H9 (cell line): ENCODE results near the gene B3GALT5. TPM values are rescaled to one million over a fixed set of nuclear protein-coding genes. Genes with fewer than 3 reads are reported as not detected.

ENCODE experiments used
- DNase-seq: peaks from one replicate; pipeline ENCODE4 v3.0.0-alpha.2; 2017
- H2AFZ ChIP-seq: one replicate; pipeline ENCODE4 v1.6.1; 2013; ENCODE audit warnings: mild to moderate bottlenecking, low read length, control low read depth, moderate library complexity
- H2AK5ac ChIP-seq: 2 replicates; pipeline ENCODE4 v1.6.1; 2013; ENCODE audit warnings: low read length, control low read depth, mixed read lengths; ENCODE audit not compliant: insufficient read length
- H2BK120ac ChIP-seq: one replicate; pipeline ENCODE4 v1.6.1; 2013; ENCODE audit warnings: low read depth, mild to moderate bottlenecking, low read length, control low read depth, inconsistent platforms; ENCODE audit not compliant: poor library complexity, severe bottlenecking
- H2BK12ac ChIP-seq: 2 replicates; pipeline ENCODE4 v1.6.1; 2013; ENCODE audit warnings: low read length, control low read depth, mixed read lengths, low read depth; ENCODE audit not compliant: insufficient read length
- H2BK15ac ChIP-seq: 2 replicates; pipeline ENCODE4 v1.6.1; 2013; ENCODE audit warnings: low read depth, low read length, control low read depth
- H2BK20ac ChIP-seq: one replicate; pipeline ENCODE4 v1.6.1; 2013; ENCODE audit warnings: low read depth, mild to moderate bottlenecking, low read length, control low read depth, inconsistent platforms; ENCODE audit not compliant: poor library complexity, severe bottlenecking
- H2BK5ac ChIP-seq: 2 replicates; pipeline ENCODE4 v1.6.1; 2013; ENCODE audit warnings: low read length, control low read depth, mixed read lengths; ENCODE audit not compliant: insufficient read length
- H3K14ac ChIP-seq: 2 replicates; pipeline ENCODE4 v1.6.1; 2013; ENCODE audit warnings: low read length, control low read depth; ENCODE audit not compliant: insufficient read depth
- H3K18ac ChIP-seq: 2 replicates; pipeline ENCODE4 v1.6.1; 2013; ENCODE audit warnings: low read depth, mild to moderate bottlenecking, mixed read lengths, low read length, control low read depth; ENCODE audit not compliant: insufficient read length
- H3K23ac ChIP-seq: 2 replicates; pipeline ENCODE4 v1.6.1; 2013; ENCODE audit warnings: low read length, control low read depth, mixed read lengths, low read depth; ENCODE audit not compliant: insufficient read length
- H3K23me2 ChIP-seq: 2 replicates; pipeline ENCODE4 v1.6.1; 2013; ENCODE audit warnings: low read depth, mild to moderate bottlenecking, mixed read lengths, low read length, control low read depth; ENCODE audit not compliant: insufficient read length, poor library complexity, severe bottlenecking
- H3K27ac ChIP-seq: 2 replicates; pipeline ENCODE4 v1.5.1; 2013; ENCODE audit warnings: low read length, control low read depth, mixed read lengths, low read depth; ENCODE audit not compliant: insufficient read length
- H3K27me3 ChIP-seq: 2 replicates; pipeline ENCODE4 v1.6.1; 2013; ENCODE audit warnings: low read length, control low read depth, inconsistent platforms; ENCODE audit not compliant: insufficient read depth
- H3K4ac ChIP-seq: 2 replicates; pipeline ENCODE4 v1.6.1; 2013; ENCODE audit warnings: low read depth, mild to moderate bottlenecking, control low read depth, inconsistent platforms, low read length, moderate library complexity
- H3K4me1 ChIP-seq: 2 replicates; pipeline ENCODE4 v1.6.1; 2013; ENCODE audit warnings: low read length, control low read depth, inconsistent platforms; ENCODE audit not compliant: insufficient read depth
- H3K4me2 ChIP-seq: 2 replicates; pipeline ENCODE4 v1.6.1; 2013; ENCODE audit warnings: low read length, control low read depth, mixed read lengths; ENCODE audit not compliant: insufficient read length, insufficient read depth
- H3K56ac ChIP-seq: 2 replicates; pipeline ENCODE4 v1.6.1; 2013; ENCODE audit warnings: low read depth, mild to moderate bottlenecking, mixed read lengths, low read length, control low read depth; ENCODE audit not compliant: insufficient read length
- H3K79me1 ChIP-seq: 2 replicates; pipeline ENCODE4 v1.6.1; 2013; ENCODE audit warnings: low read depth, mild to moderate bottlenecking, moderate library complexity, low read length, control low read depth, inconsistent platforms; ENCODE audit not compliant: insufficient read depth, poor library complexity, severe bottlenecking
- H3K79me2 ChIP-seq: 2 replicates; pipeline ENCODE4 v1.6.1; 2013; ENCODE audit warnings: low read length, control low read depth, inconsistent platforms; ENCODE audit not compliant: insufficient read depth
- H3K9ac ChIP-seq: 2 replicates; pipeline ENCODE4 v1.6.1; 2013; ENCODE audit warnings: low read length, control low read depth, mixed read lengths; ENCODE audit not compliant: insufficient read length; ENCODE audit errors: extremely low read depth
- H3K9me3 ChIP-seq: one replicate; pipeline ENCODE4 v1.6.1; 2013; ENCODE audit warnings: low read depth, low read length, inconsistent platforms; ENCODE audit not compliant: control insufficient read depth
- H3T11ph ChIP-seq: one replicate; pipeline ENCODE4 v1.6.1; 2013; ENCODE audit warnings: mild to moderate bottlenecking, low read length, control low read depth, inconsistent platforms
- H4K20me1 ChIP-seq: one replicate; pipeline ENCODE4 v1.6.1; 2013; ENCODE audit not compliant: control insufficient read depth, insufficient read length, insufficient read depth
- H4K5ac ChIP-seq: 2 replicates; pipeline ENCODE4 v1.6.1; 2013; ENCODE audit warnings: low read depth, mild to moderate bottlenecking, mixed read lengths, low read length, control low read depth; ENCODE audit not compliant: insufficient read length
- H4K8ac ChIP-seq: replicated peaks from 2 replicates; pipeline ENCODE4 v1.6.1; 2013; ENCODE audit warnings: low read length, control low read depth, mixed read lengths, low read depth; ENCODE audit not compliant: insufficient read length
- H4K91ac ChIP-seq: 2 replicates; pipeline ENCODE4 v1.6.1; 2013; ENCODE audit warnings: low read depth, mild to moderate bottlenecking, moderate library complexity, mixed read lengths, low read length, control low read depth; ENCODE audit not compliant: insufficient read length
- H3K27ac Mint-ChIP-seq, 3 experiments: 2 replicates in 2 of 3; 3 replicates in 1 of 3; pipeline ENCODE4 v1.8.0; 2020 to 2021; ENCODE audit warnings: mixed read lengths in 3 of 3, mild to moderate bottlenecking in 1 of 3, moderate library complexity in 1 of 3
- H3K27me3 Mint-ChIP-seq: 2 replicates; pipeline ENCODE4 v1.8.0; 2021; ENCODE audit warnings: low read depth, mild to moderate bottlenecking, moderate library complexity, mixed read lengths
- H3K36me3 Mint-ChIP-seq, 3 experiments: 2 replicates in 2 of 3; 3 replicates in 1 of 3; pipeline ENCODE4 v1.8.0; 2020 to 2021; ENCODE audit warnings: low read depth in 3 of 3, mixed read lengths in 3 of 3; ENCODE audit not compliant: insufficient read depth in 1 of 3
- H3K4me1 Mint-ChIP-seq, 2 experiments: 2 replicates each; pipeline ENCODE4 v1.8.0; 2020; ENCODE audit warnings: mixed read lengths in 2 of 2
- H3K4me3 Mint-ChIP-seq, 2 experiments: 2 replicates in 1 of 2; 3 replicates in 1 of 2; pipeline ENCODE4 v1.8.0; 2020 to 2021; ENCODE audit warnings: mild to moderate bottlenecking in 2 of 2, mixed read lengths in 2 of 2, moderate library complexity in 1 of 2
- H3K9me3 Mint-ChIP-seq, 2 experiments: 2 replicates in 1 of 2; 3 replicates in 1 of 2; pipeline ENCODE4 v1.8.0; 2020; ENCODE audit warnings: mild to moderate bottlenecking in 2 of 2, mixed read lengths in 2 of 2, moderate library complexity in 1 of 2
- WGBS: extraction: QIAGEN DNeasy Blood & Tissue Kit; methylation state at CpG from one replicate; pipeline ENCODE4 v1.1.7; 2013; ENCODE audit warnings: missing lambda C conversion rate, low lambda C conversion rate, mixed read lengths; ENCODE audit not compliant: insufficient read length; ENCODE audit errors: extremely low coverage; 5-methylcytosine and 5-hydroxymethylcytosine counted together
- total RNA-seq: library from RNA; stranded (reverse); gene quantifications from 2 replicates; pipeline ENCODE4 v1.2.1, GENCODE V29; 2021
- TF ChIP-seq, protein P1 (sequence below): fragments of 200-600 bp; sonication (generic); conservative IDR thresholded peaks from 3 replicates; pipeline ENCODE4 v1.8.0; 2021; ENCODE audit warnings: antibody characterized with exemption, mild to moderate bottlenecking

The B3GALT5 gene
- total RNA-seq, 1 experiment from 2014 or later, result 24.7 TPM

DNA sequence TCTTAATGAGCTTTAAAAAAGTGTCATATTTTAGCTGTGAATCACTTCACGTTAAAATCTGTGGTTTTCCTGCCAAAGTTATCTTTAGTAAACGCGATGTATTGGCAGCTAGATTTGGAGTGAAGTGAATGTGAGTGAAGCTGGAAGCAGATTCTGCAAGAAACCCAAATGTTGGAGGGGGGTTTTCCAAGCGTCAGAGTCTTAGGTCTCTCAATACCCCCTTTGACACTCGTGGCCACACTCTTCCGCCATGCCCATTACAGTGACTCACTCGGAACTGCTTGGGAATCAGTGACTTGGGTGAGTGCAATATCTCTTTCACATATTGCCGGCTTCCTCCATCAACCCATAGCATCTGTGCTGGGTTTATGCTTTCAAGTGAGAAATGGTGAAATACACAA is 17.5 kb downstream of the B3GALT5 start:
- no peak overlapping the region for H3K4me2 ChIP-seq
- H4K8ac ChIP-seq, result no peak overlapping the region
- H3K4me3 Mint-ChIP-seq, result no peak overlapping the region
- H2BK20ac ChIP-seq, result no peak overlapping the region
- H3K9ac ChIP-seq, result no peak overlapping the region
- H3K27ac Mint-ChIP-seq, result peak overlapping the region in 1 of 3 experiments; percentile 29; a peak in 1 of 7 replicates
- H2BK15ac ChIP-seq, result no peak overlapping the region
- H2AK5ac ChIP-seq, result no peak overlapping the region
- no CpG with 5 or more reads among the region's 8 CpGs for WGBS
- TF ChIP-seq, protein P1, sequence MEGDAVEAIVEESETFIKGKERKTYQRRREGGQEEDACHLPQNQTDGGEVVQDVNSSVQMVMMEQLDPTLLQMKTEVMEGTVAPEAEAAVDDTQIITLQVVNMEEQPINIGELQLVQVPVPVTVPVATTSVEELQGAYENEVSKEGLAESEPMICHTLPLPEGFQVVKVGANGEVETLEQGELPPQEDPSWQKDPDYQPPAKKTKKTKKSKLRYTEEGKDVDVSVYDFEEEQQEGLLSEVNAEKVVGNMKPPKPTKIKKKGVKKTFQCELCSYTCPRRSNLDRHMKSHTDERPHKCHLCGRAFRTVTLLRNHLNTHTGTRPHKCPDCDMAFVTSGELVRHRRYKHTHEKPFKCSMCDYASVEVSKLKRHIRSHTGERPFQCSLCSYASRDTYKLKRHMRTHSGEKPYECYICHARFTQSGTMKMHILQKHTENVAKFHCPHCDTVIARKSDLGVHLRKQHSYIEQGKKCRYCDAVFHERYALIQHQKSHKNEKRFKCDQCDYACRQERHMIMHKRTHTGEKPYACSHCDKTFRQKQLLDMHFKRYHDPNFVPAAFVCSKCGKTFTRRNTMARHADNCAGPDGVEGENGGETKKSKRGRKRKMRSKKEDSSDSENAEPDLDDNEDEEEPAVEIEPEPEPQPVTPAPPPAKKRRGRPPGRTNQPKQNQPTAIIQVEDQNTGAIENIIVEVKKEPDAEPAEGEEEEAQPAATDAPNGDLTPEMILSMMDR, result no peak
- no peak overlapping the region for H3K56ac ChIP-seq
- no peaks in the 10 kb centered on the region for H4K20me1 ChIP-seq
- H3K14ac ChIP-seq, result no peak overlapping the region
- no peaks in the 10 kb centered on the region; the same call in 1 of the 2 replicates for H3K27me3 Mint-ChIP-seq
- no peak overlapping the region for H4K5ac ChIP-seq
- peaks cover 12% of the 10 kb centered on the region for H3K4me1 ChIP-seq
- peaks cover 5% of the 10 kb centered on the region for H3K79me1 ChIP-seq
- no peaks in the 10 kb centered on the region for H3K9me3 Mint-ChIP-seq
- H2BK5ac ChIP-seq, result no peak overlapping the region
- H3K18ac ChIP-seq, result no peak overlapping the region
- no peak overlapping the region for H3T11ph ChIP-seq
- no peaks in the 10 kb centered on the region for H3K9me3 ChIP-seq
- no peak overlapping the region for H4K91ac ChIP-seq
- H2BK120ac ChIP-seq, result no peak overlapping the region
- no peak overlapping the region for H3K4ac ChIP-seq
- no peaks in the 10 kb centered on the region for H3K27me3 ChIP-seq
- H3K4me1 Mint-ChIP-seq, result peaks cover 41 to 64% of the 10 kb centered on the region in 2 experiments
- no peak overlapping the region for H2BK12ac ChIP-seq
- no peak overlapping the region for H3K23ac ChIP-seq
- no peak overlapping the region for H2AFZ ChIP-seq
- H3K27ac ChIP-seq, result no peak overlapping the region
- peaks cover 25 to 36% (median 27%) of the 10 kb centered on the region in 3 experiments for H3K36me3 Mint-ChIP-seq
- H3K23me2 ChIP-seq, result no peaks in the 10 kb centered on the region
- no peak for DNase-seq
- H3K79me2 ChIP-seq, result peaks cover 32% of the 10 kb centered on the region; the same call in 1 of the 2 replicates
